ENCODE data around the gene DAAM1.

The DAAM1 gene

GRCh38 chr14:59360923-59361794 lies 172.7 kb downstream of the DAAM1 start:
- no peak for DNase-seq (ENCODE audit: low read depth, low spot score)

- no peak for DNase-seq (ENCODE audit: low read depth, low spot score)
These were observed 174.0 kb downstream of the DAAM1 start for GRCh38 chr14:59362513-59362912.

GRCh38 chr14:59363531-59364226 lies 175.2 kb downstream of the DAAM1 start:
- no peak for DNase-seq (ENCODE audit: low read depth, low spot score)

- DNase-seq (ENCODE audit: low read depth, low spot score), result no peak
These were observed 181.8 kb downstream of the DAAM1 start for GRCh38 chr14:59370158-59370742.

- no peak for DNase-seq (ENCODE audit: low read depth, low spot score)
These were observed 183.3 kb downstream of the DAAM1 start for GRCh38 chr14:59371771-59372170.

GRCh38 chr14:59374048-59374447 lies 185.6 kb downstream of the DAAM1 start:
- no peak for DNase-seq (ENCODE audit: low read depth, low spot score)

- DNase-seq (ENCODE audit: low read depth, low spot score), result no peak
These were observed 188.2 kb downstream of the DAAM1 start for GRCh38 chr14:59376686-59377085.

GRCh38 chr14:59377491-59377890 lies 189.0 kb downstream of the DAAM1 start:
- DNase-seq (ENCODE audit: low read depth, low spot score), result no peak

GRCh38 chr14:59377991-59378601 lies 189.6 kb downstream of the DAAM1 start:
- DNase-seq (ENCODE audit: low read depth, low spot score), result no peak

GRCh38 chr14:59389936-59390335 lies 201.5 kb downstream of the DAAM1 start:
- no peak for DNase-seq (ENCODE audit: low read depth, low spot score)

GRCh38 chr14:59391388-59391787 lies 202.9 kb downstream of the DAAM1 start:
- DNase-seq (ENCODE audit: low read depth, low spot score), result no peak

- DNase-seq (ENCODE audit: low read depth, low spot score), result no peak
These were observed 205.8 kb downstream of the DAAM1 start for GRCh38 chr14:59394268-59394667.

- no peak for DNase-seq (ENCODE audit: low read depth, low spot score)
These were observed 207.2 kb downstream of the DAAM1 start for GRCh38 chr14:59395672-59396071.

GRCh38 chr14:59398841-59399240 lies 210.4 kb downstream of the DAAM1 start:
- no peak for DNase-seq (ENCODE audit: low read depth, low spot score)

- DNase-seq (ENCODE audit: low read depth, low spot score), result no peak
These were observed 218.2 kb downstream of the DAAM1 start for GRCh38 chr14:59406454-59407245.

GRCh38 chr14:59407246-59408010 lies 219.0 kb downstream of the DAAM1 start:
- DNase-seq (ENCODE audit: low read depth, low spot score), result no peak

- DNase-seq (ENCODE audit: low read depth, low spot score), result no peak
These were observed 227.6 kb downstream of the DAAM1 start for GRCh38 chr14:59415836-59416602.

GRCh38 chr14:59417311-59417710 lies 228.8 kb downstream of the DAAM1 start:
- DNase-seq (ENCODE audit: low read depth, low spot score), result no peak

GRCh38 chr14:59419303-59419702 lies 230.8 kb downstream of the DAAM1 start:
- DNase-seq (ENCODE audit: low read depth, low spot score), result no peak

Measured in activated naive CD8-positive, alpha-beta T cell treated with anti-CD3 and anti-CD28 coated beads, Interleukin-2, amount 50 U/mL, for 16 hours (primary cell).